Measurements from ENCODE around the gene GPR26.

GPR26 gene

DNA sequence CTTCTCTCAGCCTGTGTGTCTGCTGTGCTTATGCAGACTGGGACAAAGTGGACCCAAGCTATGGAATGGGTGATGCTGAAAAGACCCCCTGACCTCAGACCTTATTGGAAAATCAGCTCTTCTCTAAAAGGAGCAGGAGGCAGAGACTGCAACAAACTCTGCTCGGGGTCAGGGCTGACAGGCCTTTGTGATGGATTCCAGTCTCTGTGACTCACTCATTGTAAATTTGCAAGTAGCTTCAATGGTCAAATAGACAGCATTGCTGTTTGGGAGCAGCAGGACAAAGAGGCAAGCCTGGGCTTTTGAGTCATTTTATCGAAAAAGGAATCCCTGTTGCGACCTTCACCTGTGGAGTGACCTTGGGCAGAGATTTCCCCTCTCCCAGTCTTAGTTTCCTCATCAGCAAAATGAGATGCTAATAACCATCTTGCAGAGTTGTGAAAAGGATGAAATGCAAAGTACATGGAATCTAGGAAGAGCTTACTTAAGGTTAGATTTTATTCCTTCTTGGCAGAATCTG is 26.1 kb upstream of the GPR26 start:
- TF ChIP-seq, protein P1, sequence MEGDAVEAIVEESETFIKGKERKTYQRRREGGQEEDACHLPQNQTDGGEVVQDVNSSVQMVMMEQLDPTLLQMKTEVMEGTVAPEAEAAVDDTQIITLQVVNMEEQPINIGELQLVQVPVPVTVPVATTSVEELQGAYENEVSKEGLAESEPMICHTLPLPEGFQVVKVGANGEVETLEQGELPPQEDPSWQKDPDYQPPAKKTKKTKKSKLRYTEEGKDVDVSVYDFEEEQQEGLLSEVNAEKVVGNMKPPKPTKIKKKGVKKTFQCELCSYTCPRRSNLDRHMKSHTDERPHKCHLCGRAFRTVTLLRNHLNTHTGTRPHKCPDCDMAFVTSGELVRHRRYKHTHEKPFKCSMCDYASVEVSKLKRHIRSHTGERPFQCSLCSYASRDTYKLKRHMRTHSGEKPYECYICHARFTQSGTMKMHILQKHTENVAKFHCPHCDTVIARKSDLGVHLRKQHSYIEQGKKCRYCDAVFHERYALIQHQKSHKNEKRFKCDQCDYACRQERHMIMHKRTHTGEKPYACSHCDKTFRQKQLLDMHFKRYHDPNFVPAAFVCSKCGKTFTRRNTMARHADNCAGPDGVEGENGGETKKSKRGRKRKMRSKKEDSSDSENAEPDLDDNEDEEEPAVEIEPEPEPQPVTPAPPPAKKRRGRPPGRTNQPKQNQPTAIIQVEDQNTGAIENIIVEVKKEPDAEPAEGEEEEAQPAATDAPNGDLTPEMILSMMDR (IDR thresholded peaks at IDR 0.05; ENCODE audit: low read depth, low read length) = no peak
- no peak for DNase-seq
- Histone ChIP-seq H3K36me3 (no peaks in the 10 kb centered on the region), H3K4me3 (ENCODE audit: low read depth, low read length) (no peak overlapping the region), H3K27ac (no peak overlapping the region), H3K27me3 (ENCODE audit: insufficient read depth, low read depth, severe bottlenecking) (peaks cover 77% of the 10 kb centered on the region), H3K9me3 (ENCODE audit: severe bottlenecking) (no peaks in the 10 kb centered on the region)

DNA sequence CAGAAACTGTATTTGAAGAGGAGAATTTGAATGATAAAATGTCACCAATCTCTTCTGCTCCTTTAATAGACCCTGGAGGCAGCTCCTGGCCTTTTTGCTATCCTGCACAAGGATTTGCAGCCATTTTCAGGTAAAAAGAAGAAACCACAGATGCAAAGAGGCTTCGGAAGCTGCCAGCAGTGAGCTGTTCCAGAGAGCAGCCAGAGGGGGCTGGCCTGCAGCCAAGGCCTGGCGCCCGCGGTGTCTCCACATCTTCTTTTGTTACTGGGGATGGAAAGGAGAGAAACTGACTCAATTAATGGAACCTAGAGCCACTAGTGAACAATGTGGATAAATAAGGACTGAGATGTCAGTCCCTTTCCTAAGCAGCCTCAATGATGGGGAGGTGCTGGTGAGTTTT is 23.9 kb upstream of the GPR26 start:
- TF ChIP-seq, protein P1 (IDR thresholded peaks at IDR 0.05; ENCODE audit: low read depth, low read length) = no peak
- no peak for DNase-seq
- H3K36me3 ChIP-seq = no peaks in the 10 kb centered on the region
- no peaks in the 10 kb centered on the region for H3K9me3 ChIP-seq (ENCODE audit: severe bottlenecking)
- peaks cover 85% of the 10 kb centered on the region for H3K27me3 ChIP-seq (ENCODE audit: insufficient read depth, low read depth, severe bottlenecking)
- no peak overlapping the region for H3K4me3 ChIP-seq (ENCODE audit: low read depth, low read length)
- no peak overlapping the region for H3K27ac ChIP-seq

DNA sequence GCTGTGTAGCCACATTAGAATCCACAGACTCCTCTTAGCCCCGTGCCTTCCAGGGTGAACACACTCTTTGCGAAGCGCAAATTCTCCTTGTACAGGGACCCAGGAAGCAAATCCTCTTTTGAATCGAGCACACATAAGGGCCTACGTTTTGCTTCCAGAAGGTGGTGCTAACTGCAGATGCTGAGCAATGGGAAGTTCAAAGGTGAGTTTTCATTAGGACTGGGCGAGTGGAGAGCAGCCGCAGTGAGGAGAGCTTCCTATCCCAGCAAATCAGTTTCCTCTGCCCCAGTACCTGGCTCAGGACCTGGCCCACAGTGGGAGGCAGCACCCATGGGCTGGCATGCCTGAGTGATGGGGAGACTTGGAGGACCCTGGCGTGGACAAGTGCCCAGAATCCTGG is 23.5 kb upstream of the GPR26 start:
- TF ChIP-seq, protein P1 (IDR thresholded peaks at IDR 0.05; ENCODE audit: low read depth, low read length) = 0 out of 2 replicates have a peak, but pooled peaks have one; percentile 0
- no peaks in the 10 kb centered on the region for H3K36me3 ChIP-seq

GRCh38 chr10:123643315-123643714 is 22.8 kb upstream of the GPR26 start:
- Histone ChIP-seq H3K9me3 (ENCODE audit: severe bottlenecking) (no peaks in the 10 kb centered on the region), H3K27ac (no peak overlapping the region), H3K4me3 (ENCODE audit: low read depth, low read length) (no peak overlapping the region), H3K27me3 (ENCODE audit: insufficient read depth, low read depth, severe bottlenecking) (peaks cover 85% of the 10 kb centered on the region), H3K36me3 (no peaks in the 10 kb centered on the region)
- TF ChIP-seq, protein P1 (IDR thresholded peaks at IDR 0.05; ENCODE audit: low read depth, low read length) = no peak
- no peak for DNase-seq

More for the DNA sequence above, 23.5 kb upstream of the GPR26 start:
- Histone ChIP-seq H3K4me3 (ENCODE audit: low read depth, low read length) (no peak overlapping the region), H3K9me3 (ENCODE audit: severe bottlenecking) (no peaks in the 10 kb centered on the region), H3K27ac (no peak overlapping the region), H3K27me3 (ENCODE audit: insufficient read depth, low read depth, severe bottlenecking) (peaks cover 85% of the 10 kb centered on the region)
- no peak for DNase-seq

DNA sequence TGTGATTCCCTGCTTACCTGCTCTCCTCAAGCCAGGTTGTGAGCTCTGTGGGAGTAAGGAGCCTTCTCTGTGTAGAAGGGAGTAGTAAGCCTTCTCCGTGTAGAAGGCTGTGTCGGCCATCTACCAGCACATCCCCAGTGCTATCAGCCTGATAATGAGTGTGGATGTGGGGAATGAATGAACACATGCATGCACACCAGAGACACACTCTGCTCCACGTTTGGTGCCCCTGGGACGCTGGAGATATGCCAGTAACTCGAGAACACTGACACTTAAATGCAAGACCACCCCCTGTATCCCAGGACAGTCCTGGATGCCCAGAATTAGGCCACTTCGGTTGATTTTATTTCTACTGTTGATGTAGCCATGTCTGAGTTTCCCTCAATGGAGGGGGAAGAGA is 21.1 kb upstream of the GPR26 start:
- Histone ChIP-seq H3K9me3 (ENCODE audit: severe bottlenecking) (no peaks in the 10 kb centered on the region), H3K27ac (no peak overlapping the region), H3K4me3 (ENCODE audit: low read depth, low read length) (no peak overlapping the region), H3K27me3 (ENCODE audit: insufficient read depth, low read depth, severe bottlenecking) (peaks cover 79% of the 10 kb centered on the region), H3K36me3 (no peaks in the 10 kb centered on the region)
- no peak for DNase-seq
- TF ChIP-seq, protein P1 (IDR thresholded peaks at IDR 0.05; ENCODE audit: low read depth, low read length) = no peak

- Histone ChIP-seq H3K27me3 (ENCODE audit: insufficient read depth, low read depth, severe bottlenecking) (peaks cover 79% of the 10 kb centered on the region), H3K9me3 (ENCODE audit: severe bottlenecking) (no peaks in the 10 kb centered on the region), H3K4me3 (ENCODE audit: low read depth, low read length) (no peak overlapping the region), H3K27ac (no peak overlapping the region), H3K36me3 (no peaks in the 10 kb centered on the region)
- no peak for DNase-seq
- TF ChIP-seq, protein P1 (IDR thresholded peaks at IDR 0.05; ENCODE audit: low read depth, low read length) = no peak
Measured at GRCh38 chr10:123645615-123646014, 20.5 kb upstream of the GPR26 start.

All from WERI-Rb-1 (cell line).